HG02798 (cell line): ENCODE results near the gene MRTFA.
"Not testable (repeated sequence)": the region's sequence is repeated elsewhere in the genome, so short reads cannot be mapped to it uniquely, and the experiment has no call there.

Experiments used
- ATAC-seq: cut with Tn5 transposase; IDR thresholded peaks from one replicate; pipeline ENCODE4 v1.9.1; 2021; ENCODE audit warnings: mild to moderate bottlenecking; ENCODE audit not compliant: unreplicated experiment, poor library complexity

The MRTFA gene

DNA sequence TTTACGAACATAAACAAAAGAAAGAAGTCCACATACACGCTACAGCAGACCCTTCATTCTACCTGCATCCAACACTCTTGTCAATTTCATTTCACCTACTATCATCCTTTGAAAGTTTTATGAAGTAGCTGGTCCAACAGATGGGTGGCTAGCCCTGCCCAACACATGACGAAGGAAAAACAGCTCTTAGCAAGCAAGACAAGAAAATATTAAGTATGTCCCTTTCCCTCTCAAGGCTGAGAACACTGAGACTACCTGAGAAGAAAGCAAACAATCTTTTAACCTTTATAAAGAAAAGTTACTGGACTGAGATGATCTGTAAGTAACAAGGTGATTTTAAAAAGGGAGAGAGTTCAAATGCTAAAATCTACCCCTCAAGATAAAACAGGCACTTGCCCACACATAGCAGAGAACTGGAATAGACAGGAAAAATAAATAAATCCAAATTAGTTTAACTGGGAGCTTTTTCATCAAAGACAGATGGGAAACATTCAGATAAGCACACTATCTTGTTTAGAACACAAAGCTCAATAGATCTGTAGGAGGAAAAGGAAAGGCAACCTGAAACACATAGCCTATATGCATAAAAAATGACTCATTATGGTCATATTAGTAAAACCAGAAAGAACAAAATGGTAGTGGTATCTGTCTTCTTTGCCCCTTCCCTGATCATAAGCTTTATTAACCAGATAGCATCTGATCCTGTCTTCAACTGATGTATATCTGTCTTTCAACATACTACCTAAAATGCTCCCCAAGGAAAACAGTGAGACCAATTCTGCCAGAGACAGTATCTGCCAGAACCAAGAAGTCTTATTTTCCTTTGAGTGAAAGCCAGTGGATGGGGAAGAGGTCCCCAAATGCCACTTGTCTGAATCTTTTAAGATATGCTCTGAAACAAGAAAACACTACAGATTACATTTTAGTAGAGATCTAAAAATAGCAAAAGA, 104.3 kb downstream of the MRTFA start:
- ATAC-seq, result no peak

DNA sequence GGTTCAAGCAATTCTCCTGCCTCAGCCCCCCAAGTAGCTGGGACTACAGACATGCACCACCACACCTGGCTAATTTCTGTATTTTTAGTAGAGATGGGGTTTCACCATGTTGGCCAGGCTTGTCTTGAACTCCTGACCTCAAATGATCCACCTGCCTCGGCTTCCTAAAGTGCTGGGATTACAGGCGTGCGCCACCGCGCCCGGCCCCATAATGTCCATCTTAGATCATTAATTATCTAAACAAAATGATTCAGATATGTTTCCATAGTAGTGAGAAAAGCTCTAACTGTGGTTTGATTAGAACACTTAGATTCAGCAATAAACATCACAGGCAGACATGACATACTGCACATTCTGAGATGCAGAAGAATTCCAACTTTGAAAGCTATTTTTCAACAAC, 106.1 kb downstream of the MRTFA start:
- not testable (repeated sequence) for ATAC-seq

DNA sequence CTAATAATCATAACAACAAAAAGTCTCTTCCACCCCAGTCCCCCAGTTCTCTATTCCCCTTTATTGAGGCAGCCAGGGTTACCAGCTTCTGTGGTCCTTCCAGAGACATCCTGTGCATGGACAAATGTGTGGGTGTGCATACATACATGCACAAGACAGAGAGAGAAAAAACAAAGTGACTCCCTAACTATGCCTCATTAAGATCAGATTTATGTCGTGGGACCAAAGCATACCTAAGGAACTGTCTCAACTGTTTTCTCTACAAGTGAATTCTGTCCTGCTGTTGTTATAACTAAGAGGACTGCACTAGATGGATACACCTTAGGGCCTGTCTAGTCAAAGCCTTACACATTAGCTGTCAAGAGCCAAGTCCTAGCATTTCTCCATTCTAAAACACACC, 106.7 kb downstream of the MRTFA start:
- no peak for ATAC-seq

DNA sequence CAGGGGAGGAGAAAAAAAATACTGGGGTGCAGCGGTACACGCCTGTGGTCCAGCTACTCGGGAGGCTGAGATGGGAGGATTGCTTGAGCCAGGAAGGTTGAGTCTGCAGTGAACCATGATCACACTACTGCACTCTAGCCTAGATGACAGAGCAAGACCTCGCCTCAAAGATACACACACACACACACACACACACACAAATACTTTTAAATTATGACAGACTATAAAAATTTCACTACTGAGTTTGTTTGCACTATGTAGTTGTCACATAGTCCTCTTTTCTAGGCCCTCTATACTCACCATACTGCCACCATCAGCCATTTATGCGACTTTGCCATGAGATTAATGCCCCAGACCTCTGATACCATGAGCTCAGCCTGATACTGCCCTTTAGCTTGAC, 109.6 kb downstream of the MRTFA start:
- ATAC-seq, result no peak

DNA sequence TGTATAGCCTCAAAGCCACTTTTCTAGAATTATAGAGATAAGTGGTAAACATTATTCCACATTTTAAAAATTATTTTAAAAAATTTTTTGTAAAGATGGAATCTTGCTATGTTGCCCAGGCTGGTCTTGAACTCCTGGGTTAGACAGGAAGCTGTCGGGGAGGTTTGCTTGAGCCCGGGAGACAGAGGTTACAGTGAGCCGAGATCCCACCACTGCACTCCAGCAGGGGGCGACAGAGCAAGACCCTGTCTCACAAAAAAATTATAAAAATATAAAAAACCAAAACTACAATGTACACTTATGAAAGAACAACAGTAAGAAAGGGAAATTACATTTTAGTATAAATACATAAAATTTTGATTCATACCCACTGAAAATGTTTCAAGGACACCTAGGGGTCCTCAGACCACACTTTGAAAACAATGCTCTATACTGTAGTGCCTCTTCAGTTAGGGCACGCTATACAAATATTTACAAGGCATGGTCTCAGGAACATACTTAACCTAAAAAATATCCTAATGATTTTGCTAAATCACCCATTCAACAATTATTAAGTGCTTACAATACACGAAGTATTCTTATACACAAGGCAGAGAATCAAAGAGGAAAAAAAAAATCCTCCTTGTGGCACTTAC, 111.2 kb downstream of the MRTFA start:
- no peak for ATAC-seq

DNA sequence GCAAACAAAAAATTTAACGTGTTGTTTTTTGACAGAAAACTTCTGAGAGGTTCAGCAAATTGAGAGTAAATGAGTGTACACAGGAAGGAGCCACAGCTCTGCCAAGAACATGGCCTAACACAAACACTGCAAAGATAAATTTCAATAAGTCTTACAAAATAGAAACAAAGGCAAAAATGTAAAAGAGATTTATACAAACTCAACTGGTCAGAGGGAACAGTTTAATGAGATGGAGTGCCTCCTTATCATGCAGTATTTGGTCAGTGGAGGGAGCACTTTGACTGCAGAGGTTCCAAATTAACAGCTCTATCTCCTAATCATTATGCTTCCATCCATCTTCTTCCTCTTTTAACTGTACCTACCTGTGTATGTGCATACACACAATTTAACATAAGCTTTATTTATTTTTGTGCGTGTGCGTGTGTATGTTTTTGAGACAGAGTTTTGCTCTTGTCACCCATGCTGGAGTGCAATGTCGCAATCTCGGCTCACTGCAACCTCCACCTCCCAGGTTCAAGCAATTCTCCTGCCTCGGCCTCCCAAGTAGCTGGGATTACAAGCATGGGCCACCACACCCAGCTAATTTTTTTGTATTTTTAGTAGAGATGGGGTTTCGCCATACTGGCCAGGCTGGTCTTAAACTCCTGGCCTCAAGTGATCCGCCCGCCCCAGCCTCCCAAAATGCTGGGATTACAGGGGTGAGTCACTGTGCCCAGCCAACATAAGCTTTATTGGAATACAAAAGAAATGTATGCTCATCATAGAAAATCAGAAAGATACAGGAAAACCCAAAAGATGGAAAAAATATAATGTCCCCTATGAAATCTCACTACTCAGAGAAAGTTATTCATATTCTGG, 111.9 kb downstream of the MRTFA start:
- no peak for ATAC-seq

DNA sequence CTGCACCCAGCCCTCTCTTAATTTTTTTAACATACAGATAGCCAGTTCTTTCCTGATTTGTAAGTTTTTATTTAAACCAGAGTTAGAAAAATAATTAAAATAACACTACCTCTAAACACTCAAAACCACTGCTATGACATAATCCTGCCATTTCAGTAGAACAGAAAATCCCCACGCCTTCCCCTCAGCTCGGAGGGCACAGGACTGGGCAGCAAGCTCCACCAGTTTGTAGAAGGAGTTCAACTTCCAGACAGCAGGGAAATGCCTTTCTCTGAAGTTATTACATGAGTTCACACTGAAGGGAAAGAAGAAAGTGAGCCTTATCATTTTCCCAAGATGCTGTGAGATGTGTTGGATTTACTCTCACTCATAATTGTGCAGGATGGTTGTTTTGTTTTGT, 114.4 kb downstream of the MRTFA start:
- no peak for ATAC-seq

DNA sequence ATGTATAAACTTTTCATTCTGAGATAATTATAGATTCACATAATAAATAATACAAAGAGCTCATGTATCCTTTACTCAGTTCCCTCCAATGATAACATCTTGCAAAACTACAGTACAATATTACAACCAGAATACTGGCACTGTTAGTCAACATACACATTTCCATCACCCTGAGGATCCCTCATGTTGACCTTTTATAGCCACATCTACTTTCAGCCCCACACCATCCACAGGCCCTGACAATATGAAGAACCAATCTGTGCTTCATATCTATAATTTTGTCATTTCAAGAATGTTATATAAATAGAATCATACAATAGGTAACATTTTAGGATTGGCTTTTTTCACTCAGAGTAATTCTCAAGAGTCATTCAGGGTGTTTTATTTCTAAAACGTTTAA, 115.5 kb downstream of the MRTFA start:
- no peak for ATAC-seq

DNA sequence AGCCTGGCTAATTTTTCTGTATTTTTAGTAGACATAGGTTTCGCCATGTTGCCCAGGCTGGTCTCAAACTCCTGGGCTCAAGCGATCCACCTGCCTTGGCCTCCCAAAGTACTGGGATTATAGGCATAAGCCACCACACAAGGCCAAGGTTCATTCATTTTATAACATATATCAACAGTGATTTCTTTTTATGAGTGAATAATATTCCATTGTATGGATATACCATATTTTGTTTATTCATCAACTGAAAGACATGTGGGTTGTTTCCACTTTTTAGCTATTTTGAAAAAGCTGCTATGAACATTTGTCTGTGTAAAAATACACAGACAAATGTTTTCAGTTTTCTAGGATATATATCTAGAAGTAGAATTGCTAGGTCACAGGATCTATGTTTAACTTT, 116.0 kb downstream of the MRTFA start:
- ATAC-seq, result no peak

DNA sequence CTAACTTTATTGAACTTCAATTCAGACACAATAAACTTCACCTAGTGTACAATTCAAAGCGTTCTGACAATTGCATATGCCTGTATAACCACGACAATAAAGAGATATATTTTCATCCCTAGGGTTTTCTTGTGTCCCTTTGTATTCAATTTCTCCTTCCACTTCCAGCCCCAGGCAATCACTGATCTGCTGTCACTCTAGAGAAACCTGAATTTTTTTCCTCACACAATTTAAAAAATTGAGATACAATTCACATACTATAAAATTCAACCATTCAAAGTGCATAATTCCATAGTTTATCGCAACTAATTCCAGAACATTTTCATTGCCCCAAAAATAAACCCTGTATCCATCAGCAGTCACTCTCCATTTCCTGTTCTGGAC, 116.6 kb downstream of the MRTFA start:
- ATAC-seq, result no peak

DNA sequence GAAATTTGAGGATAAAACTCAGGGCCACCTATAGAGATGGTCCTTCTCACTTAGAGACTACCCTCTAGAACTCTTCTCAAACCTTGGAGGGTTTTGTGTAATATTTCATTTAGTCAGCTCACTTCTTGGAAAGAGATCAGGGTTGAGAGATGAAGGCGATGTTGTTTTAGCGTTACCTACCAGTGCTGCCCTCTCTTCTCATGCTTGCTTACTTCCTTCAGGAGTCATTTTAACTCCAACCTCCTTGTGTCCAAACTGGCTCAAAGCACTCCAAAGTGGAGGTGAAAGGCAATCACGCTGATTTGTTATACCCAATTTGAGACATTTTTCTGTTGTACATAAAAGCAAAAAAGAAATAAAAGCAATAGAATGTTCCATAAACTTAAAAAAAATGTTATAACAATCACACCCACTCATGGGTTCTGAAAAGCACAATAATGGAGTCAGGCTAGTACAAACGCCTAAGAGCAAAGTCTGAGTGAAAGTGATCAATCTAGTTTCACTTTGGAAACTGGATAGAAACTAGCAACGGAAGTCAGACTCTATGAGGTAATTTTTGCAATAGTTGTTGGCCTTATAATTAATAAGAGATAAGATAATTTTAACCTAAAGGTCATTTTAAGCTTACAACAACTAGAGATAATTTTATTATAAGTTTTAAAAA, 117.1 kb downstream of the MRTFA start:
- peak; percentile 57 for ATAC-seq

DNA sequence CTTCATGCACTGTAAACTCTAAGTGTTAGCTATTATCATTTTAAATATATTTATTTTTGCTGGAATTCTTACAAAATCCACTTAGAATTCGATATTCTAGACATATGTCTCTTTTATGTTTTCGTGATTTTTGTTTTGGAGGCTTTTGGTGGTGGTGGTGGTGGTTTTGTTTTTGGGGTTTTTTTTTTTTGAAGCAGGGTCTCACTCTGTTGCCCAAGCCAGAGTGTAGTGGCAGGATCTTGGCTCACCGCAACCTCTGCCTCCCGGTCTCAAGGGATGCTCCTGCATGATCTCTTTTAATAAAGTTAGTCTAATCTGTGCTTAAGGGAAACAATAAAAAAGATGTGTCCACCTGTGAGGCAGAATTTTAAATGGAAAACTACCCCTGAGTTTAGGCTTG, 117.7 kb downstream of the MRTFA start:
- ATAC-seq, result no peak

DNA sequence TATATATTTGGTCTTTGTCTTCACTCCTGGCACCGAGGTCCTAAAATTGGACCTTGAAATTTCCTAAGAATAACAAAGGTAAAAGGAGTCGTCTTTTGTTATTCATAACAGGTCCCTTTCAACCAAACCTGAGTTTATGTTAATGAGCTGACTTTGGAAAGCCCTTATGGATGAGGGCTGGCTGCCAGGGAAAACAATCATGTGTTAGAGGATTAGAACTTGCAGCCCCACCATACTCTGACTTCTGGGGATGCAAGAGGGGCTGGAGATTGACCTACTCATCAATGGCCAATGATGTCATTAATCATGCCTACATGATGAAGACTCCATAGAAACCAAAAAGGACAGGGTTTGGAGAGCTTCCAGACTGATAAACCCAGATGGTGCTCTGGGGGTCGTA, 118.9 kb downstream of the MRTFA start:
- no peak for ATAC-seq

DNA sequence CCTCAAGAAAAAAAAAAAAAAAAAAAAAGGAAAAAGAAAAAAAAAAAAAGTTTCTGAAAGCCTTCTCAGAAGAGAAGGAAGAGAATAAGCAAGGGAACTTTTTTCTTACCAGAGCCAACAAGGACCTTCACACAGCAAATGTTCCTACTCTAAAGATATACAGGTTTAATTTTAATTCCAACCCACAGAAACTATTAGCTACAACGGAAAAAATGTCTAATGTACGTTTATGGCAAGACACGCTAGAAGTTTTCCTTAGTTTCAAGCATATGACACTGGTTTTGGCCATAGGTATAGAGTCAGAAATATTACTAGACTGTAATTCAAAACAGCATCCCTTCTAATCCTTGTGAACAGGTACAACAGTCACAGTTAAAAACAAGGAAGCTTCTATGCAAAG, 120.1 kb downstream of the MRTFA start:
- ATAC-seq, result no peak

DNA sequence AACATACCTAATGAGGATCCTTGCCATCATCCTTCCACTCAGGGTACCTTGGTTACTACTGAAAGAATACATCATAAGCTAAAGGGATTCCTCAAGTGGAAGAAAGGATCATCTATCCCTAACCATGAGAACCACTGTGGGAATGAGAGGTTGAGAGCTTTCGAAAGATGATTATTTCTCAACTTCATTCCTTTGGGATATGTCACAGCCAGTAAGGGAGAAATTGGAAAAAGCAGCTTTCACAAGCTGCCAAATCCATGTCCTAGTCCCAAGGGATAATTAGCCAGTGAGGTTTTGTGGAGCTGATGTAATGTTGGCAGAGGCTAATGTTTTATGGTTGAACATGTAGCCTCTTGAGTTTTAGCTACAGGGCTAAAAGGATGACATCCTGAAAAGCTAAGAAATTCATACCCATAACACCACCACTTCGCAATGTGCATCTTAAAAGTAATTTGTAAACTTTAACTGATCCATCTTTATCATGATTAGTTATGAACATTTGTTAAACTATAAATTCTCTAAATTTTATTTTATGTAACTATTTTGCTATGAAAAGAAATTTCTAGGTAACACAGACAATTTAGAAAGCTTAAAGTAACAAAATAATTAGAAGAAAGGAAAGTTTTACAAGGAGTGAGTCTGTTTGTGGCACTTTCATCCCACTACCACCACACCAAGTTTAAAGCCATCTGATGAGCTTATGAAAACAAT, 123.9 kb downstream of the MRTFA start:
- ATAC-seq, result no peak

DNA sequence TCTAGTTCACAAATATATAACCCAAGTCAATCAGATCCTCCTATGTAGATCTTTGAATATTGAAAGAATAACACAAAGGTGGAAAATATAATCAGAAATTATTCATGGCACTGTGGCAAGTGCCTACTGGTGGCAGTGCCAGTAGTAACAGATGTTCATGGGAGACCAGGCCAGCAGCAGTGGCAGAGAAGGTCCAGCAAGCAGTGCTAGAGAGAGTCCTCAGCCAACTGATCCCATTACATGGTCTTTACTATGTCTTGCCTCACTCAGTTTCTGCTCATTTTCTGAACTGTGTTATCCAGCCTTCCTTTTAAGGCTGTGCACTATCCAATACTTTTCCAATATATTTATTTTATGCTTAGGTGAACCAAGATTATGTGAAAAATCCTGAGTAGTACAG, 124.9 kb downstream of the MRTFA start:
- no peak for ATAC-seq

DNA sequence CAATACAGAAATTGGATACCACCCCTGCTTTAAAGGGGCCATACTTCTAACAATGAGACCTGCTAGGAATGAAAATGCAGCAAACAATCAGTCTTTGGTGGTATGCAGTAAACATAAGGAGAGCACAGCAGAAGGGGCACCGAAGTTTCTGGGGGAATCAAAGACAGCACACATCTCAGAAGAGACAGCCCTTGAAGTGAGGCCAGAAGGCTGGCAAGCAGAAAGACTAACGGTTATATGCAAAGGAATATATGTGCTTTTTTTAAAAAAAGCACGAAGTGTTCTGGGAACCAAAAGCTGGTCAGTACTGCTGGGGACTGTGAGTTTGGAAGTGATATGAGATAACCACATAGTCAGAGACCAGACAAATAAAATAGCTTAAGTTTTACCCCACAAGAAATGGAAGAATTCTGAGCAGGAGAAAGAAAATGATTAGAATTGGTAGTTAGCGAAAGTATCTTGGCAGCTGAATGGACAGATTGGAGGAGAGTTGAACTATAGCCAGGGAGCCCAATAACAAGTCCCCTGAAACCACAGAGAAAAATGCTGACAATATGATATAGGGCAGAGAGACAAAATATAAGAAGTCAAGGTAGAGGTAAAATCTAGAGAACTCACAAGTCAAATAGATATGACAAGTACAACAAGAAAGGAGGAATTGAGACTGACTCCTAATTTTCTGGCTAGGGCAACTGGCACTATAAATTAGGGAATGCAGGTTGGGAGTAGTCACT, 125.7 kb downstream of the MRTFA start:
- ATAC-seq, result no peak

DNA sequence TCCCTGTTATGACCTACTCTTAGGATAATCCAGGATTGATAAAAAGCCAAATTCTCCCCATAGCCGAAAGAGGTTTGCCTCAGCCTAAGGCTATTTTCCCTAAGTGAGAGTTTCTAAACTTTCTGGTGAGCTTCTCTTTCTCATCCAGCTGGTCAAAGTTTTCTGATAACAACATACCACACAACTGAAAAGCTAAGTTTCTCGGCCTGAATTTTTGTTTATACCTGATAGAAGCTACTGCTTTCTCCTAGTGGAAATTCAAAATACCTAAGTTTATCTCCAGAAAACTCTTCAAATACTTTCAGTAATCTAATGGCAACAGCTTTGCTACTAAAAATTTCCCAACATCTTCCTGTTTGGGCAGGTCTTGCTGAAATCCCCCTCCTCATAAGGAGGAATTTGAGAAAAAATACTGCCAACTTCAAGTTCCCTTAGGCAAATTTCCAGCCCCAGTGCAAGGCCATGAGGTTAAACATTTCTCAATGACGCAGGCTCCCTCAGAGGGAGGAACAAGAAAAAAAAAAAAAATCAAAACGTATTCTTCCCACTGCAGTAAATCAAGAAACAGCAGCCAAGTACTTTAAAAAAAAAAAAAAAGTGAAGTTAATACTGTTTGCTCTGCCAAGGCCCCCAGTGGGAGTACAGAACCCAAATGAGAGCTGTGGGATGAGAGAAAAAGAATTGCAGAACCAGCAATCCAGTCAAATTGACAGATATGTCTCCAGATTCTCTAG, 127.0 kb downstream of the MRTFA start:
- ATAC-seq, result no peak
